WERI-Rb-1 (cell line): ENCODE data around the gene KCNK4.

Experiments
- DNase-seq: peaks from one replicate; pipeline ENCODE4 v3.0.0-alpha.2; 2020
- H3K27ac ChIP-seq: fragments of 250-450 bp; sonication (Bioruptor Pico); 2 replicates; pipeline ENCODE4 v1.5.1; 2020; ENCODE audit warnings: mild to moderate bottlenecking, moderate library complexity
- H3K27me3 ChIP-seq: fragments of 250-450 bp; sonication (Bioruptor Pico); 2 replicates; pipeline ENCODE4 v1.5.1; 2021; ENCODE audit warnings: mild to moderate bottlenecking, low read depth, moderate library complexity; ENCODE audit not compliant: insufficient read depth, severe bottlenecking
- H3K36me3 ChIP-seq: fragments of 250-450 bp; sonication (Bioruptor Pico); 2 replicates; pipeline ENCODE4 v1.5.1; 2020; ENCODE audit warnings: mild to moderate bottlenecking, moderate library complexity
- H3K4me3 ChIP-seq: 2 replicates; pipeline ENCODE4 v1.5.1; 2011; ENCODE audit warnings: low read depth, mild to moderate bottlenecking, control low read depth, low read length
- H3K9me3 ChIP-seq: fragments of 250-450 bp; sonication (Bioruptor Pico); 2 replicates; pipeline ENCODE4 v1.5.1; 2021; ENCODE audit warnings: mild to moderate bottlenecking, moderate library complexity; ENCODE audit not compliant: severe bottlenecking
- TF ChIP-seq, protein P1 (sequence below): IDR thresholded peaks from 2 replicates; pipeline ENCODE4 v1.5.1; 2011; ENCODE audit warnings: low read depth, mild to moderate bottlenecking, control low read depth, inconsistent platforms, low read length

The KCNK4 gene

DNA sequence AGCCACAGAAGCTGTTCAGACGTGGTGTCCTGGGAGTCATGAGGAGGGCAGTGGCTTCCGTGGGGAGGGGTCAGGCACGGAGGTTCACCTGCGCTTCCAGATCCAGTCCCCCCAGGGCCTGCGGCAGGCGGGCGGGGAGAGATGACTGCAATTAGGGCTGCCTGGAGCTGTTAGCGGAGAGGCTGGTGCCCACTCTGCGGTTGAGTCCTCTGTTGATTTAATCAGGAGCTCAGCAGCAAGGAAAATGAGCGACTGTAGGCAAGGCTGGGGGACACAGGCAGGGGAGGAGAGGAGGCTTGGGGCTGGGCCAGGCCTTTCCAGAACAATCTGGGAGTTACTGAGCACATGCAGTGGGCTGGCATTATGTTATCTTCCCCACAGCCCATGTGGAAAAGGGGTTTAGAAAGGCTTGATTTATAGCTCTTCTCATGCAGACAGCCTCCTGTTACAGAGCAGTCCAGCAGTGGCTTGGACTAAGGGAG is 26.7 kb upstream of the KCNK4 start:
- Histone ChIP-seq H3K9me3 (no peaks in the 10 kb centered on the region), H3K27me3 (no peaks in the 10 kb centered on the region), H3K36me3 (peaks cover 66% of the 10 kb centered on the region), H3K27ac (no peak overlapping the region; the same call in 1 of the 2 replicates), H3K4me3 (no peak overlapping the region)
- DNase-seq, result no peak
- TF ChIP-seq, protein P1, sequence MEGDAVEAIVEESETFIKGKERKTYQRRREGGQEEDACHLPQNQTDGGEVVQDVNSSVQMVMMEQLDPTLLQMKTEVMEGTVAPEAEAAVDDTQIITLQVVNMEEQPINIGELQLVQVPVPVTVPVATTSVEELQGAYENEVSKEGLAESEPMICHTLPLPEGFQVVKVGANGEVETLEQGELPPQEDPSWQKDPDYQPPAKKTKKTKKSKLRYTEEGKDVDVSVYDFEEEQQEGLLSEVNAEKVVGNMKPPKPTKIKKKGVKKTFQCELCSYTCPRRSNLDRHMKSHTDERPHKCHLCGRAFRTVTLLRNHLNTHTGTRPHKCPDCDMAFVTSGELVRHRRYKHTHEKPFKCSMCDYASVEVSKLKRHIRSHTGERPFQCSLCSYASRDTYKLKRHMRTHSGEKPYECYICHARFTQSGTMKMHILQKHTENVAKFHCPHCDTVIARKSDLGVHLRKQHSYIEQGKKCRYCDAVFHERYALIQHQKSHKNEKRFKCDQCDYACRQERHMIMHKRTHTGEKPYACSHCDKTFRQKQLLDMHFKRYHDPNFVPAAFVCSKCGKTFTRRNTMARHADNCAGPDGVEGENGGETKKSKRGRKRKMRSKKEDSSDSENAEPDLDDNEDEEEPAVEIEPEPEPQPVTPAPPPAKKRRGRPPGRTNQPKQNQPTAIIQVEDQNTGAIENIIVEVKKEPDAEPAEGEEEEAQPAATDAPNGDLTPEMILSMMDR, result no peak

DNA sequence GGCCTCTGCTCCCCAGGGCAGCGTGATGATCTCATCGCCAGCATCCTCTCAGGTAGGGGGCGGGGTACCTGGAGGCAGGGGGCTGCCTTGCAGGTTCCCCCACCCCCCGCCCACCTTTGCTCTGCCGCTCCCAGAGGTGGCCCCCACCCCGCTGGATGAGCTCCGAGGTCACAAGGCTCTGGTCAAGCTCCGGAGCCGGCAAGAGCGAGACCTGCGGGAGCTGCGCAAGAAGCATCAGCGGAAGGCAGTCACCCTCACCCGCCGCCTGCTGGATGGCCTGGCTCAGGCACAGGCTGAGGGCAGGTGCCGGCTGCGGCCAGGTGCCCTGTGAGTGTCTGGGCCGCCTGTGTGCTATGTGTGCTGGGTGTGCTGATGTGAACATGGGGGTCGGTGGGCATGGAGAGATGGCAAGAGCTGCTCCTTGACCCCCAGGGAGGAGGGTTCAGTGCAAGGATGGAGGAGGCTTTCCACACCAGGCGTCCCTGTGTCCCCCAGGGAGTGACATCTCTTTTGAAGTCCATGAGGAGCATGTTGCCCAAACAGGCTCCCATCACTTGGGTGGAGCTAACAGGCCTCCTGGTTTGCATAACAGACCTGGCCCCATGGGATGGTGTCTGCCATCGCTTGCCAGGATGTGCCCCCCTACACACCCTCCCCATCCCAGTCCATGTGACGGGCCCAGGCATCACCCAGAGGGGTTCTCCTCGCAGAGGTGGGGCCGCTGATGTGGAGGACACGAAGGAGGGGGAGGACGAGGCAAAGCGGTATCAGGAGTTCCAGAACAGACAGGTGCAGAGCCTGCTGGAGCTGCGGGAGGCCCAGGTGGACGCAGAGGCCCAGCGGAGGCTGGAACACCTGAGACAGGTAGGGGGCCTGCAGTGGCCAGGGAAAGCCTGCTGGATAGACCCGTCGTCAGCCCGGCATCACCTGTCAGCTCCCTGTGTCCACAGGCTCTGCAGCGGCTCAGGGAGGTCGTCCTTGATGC is 25.6 kb upstream of the KCNK4 start:
- no peak overlapping the region for H3K27ac ChIP-seq
- DNase-seq, result no peak
- TF ChIP-seq, protein P1, result no peak
- H3K4me3 ChIP-seq, result no peak overlapping the region
- peaks cover 57% of the 10 kb centered on the region for H3K36me3 ChIP-seq
- H3K9me3 ChIP-seq, result no peaks in the 10 kb centered on the region
- no peaks in the 10 kb centered on the region for H3K27me3 ChIP-seq

DNA sequence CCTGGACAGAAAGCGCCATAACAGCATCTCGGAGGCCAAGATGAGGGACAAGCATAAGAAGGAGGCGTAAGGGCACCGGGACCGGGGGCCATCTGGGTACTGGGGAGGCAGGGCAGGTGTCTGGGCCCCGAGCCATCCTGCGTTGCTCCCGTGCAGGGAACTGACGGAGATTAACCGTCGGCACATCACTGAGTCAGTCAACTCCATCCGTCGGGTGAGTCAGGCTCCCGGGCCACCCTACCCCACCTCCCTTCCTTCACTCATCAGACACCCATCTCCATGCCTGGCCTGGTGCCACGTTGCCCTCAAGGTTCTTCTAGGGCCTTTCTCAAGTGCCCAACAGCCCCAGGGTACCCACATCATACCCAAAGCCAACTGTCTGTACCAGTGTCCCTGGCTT is 24.8 kb upstream of the KCNK4 start:
- Histone ChIP-seq H3K27ac (no peak overlapping the region), H3K9me3 (no peaks in the 10 kb centered on the region), H3K27me3 (no peaks in the 10 kb centered on the region), H3K36me3 (peaks cover 52% of the 10 kb centered on the region), H3K4me3 (no peak overlapping the region)
- TF ChIP-seq, protein P1, result no peak
- no peak for DNase-seq

DNA sequence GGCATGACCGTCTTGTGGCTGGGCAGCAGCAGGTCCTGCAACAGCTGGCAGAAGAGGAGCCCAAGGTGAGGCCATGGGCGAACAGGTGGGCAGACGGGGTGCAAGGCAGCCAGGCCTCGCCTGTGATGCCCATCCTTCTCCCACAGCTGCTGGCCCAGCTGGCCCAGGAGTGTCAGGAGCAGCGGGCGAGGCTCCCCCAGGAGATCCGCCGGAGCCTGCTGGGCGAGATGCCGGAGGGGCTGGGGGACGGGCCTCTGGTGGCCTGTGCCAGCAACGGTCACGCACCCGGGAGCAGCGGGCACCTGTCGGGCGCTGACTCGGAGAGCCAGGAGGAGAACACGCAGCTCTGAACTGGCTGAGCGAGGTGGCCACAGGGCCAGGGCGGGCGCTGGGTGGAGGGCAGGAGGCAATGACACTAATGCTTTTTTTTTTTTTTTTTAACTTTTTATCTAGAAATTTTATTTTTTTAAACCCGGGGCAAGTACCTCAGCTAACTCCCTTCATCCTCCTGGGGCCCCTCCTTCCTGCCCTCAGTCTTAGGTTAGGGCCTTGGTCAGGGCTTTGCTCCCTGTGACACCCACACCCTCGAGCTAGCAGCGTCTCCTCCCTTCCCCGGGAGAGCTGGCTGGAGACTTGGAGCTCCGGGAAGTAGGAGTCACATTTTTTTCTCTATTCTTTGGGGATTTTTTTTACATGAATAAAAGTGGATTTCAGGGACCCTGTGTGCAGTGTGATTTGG is 23.7 kb upstream of the KCNK4 start:
- peaks cover 44% of the 10 kb centered on the region for H3K36me3 ChIP-seq
- H3K9me3 ChIP-seq, result no peaks in the 10 kb centered on the region
- no peak overlapping the region for H3K4me3 ChIP-seq
- TF ChIP-seq, protein P1, result no peak
- H3K27me3 ChIP-seq, result no peaks in the 10 kb centered on the region
- H3K27ac ChIP-seq, result peak overlapping the region; percentile 72; the same call in 1 of the 2 replicates
- DNase-seq, result no peak

GRCh38 chr11:64268025-64268892 is 22.8 kb upstream of the KCNK4 start:
- no peaks in the 10 kb centered on the region for H3K9me3 ChIP-seq
- peaks cover 39% of the 10 kb centered on the region for H3K36me3 ChIP-seq
- peak; percentile 62 for DNase-seq
- no peaks in the 10 kb centered on the region for H3K27me3 ChIP-seq
- H3K27ac ChIP-seq, result peak overlapping the region; percentile 72
- peak overlapping the region; percentile 82 for H3K4me3 ChIP-seq
- TF ChIP-seq, protein P1, result no peak
